ENCODE data around the gene KLHL14.

GRCh38 chr18:32668956-32669355 lies 103.9 kb downstream of the KLHL14 start:
- TF ChIP-seq CTCF (IDR thresholded peaks at IDR 0.05) (no peak), POLR2AphosphoS5 (IDR thresholded peaks at IDR 0.05) (no peak), POLR2A (IDR thresholded peaks at IDR 0.05) (no peak)
